ENCODE data around the gene SEBOX.
A peak's percentile ranks its signal among the peaks of the same experiment; 100 is the strongest.

The SEBOX gene

GRCh38 chr17:28368915-28369683, 4.1 kb upstream of the SEBOX start:
- DNase-seq (ENCODE audit: low read depth in 3 of 3): no peak

- DNase-seq (ENCODE audit: low read depth in 3 of 3): no peak
Measured at GRCh38 chr17:28368306-28368831, 3.4 kb upstream of the SEBOX start.

- DNase-seq (ENCODE audit: low read depth in 3 of 3): no peak
Measured at GRCh38 chr17:28367641-28368305, 2.8 kb upstream of the SEBOX start.

GRCh38 chr17:28366605-28367004, 1.6 kb upstream of the SEBOX start:
- DNase-seq (ENCODE audit: low read depth in 3 of 3): no peak

GRCh38 chr17:28365487-28365886, 488 bp upstream of the SEBOX start:
- no peak for DNase-seq (ENCODE audit: low read depth in 3 of 3)

GRCh38 chr17:28363776-28364650, 986 bp downstream of the SEBOX start:
- DNase-seq (ENCODE audit: low read depth in 3 of 3): no peak

- DNase-seq (ENCODE audit: low read depth in 3 of 3): no peak
Measured at GRCh38 chr17:28363186-28363585, 1.8 kb downstream of the SEBOX start.

GRCh38 chr17:28357901-28358197, 7.2 kb downstream of the SEBOX start:
- no peak for DNase-seq (ENCODE audit: low read depth in 3 of 3)

GRCh38 chr17:28357061-28357900, 7.7 kb downstream of the SEBOX start, which contains the start of gene POLDIP2:
TSS of gene POLDIP2 (minus strand) at chr17:28357527. CDS start at chr17:28357448, 79 bp downstream.
- DNase-seq (ENCODE audit: low read depth in 3 of 3): peak; percentile 90 to 94 (median 92)

GRCh38 chr17:28350271-28350670, 14.7 kb downstream of the SEBOX start:
- DNase-seq (ENCODE audit: low read depth in 3 of 3): no peak

- no peak for DNase-seq (ENCODE audit: low read depth in 3 of 3)
Measured at GRCh38 chr17:28348979-28349378, 16.0 kb downstream of the SEBOX start.

- DNase-seq (ENCODE audit: low read depth in 3 of 3): no peak
Measured at GRCh38 chr17:28347261-28347891, 17.6 kb downstream of the SEBOX start.

GRCh38 chr17:28346746-28347246, 18.2 kb downstream of the SEBOX start:
- no peak for DNase-seq (ENCODE audit: low read depth in 3 of 3)

- no peak for DNase-seq (ENCODE audit: low read depth in 3 of 3)
Measured at GRCh38 chr17:28346199-28346580, 18.8 kb downstream of the SEBOX start.

- DNase-seq (ENCODE audit: low read depth in 3 of 3): no peak
Measured at GRCh38 chr17:28345419-28346198, 19.4 kb downstream of the SEBOX start.

GRCh38 chr17:28344435-28344901, 20.5 kb downstream of the SEBOX start:
- DNase-seq (ENCODE audit: low read depth in 3 of 3): no peak

GRCh38 chr17:28344011-28344410, 21.0 kb downstream of the SEBOX start:
- no peak for DNase-seq (ENCODE audit: low read depth in 3 of 3)

GRCh38 chr17:28343491-28343932, 21.5 kb downstream of the SEBOX start:
- DNase-seq (ENCODE audit: low read depth in 3 of 3): no peak

GRCh38 chr17:28342313-28342712, 22.7 kb downstream of the SEBOX start:
- DNase-seq (ENCODE audit: low read depth in 3 of 3): no peak

GRCh38 chr17:28341516-28341915, 23.5 kb downstream of the SEBOX start:
- no peak for DNase-seq (ENCODE audit: low read depth in 3 of 3)

Measured in stimulated activated CD4-positive, alpha-beta T cell treated with anti-CD3 and anti-CD28 coated beads, TNF-alpha, amount 100 ng/mL, for 48 hours (primary cell).